ENCODE data around the gene GPR3.
"Not testable (repeated sequence)": the region's sequence is repeated elsewhere in the genome, so short reads cannot be mapped to it uniquely, and the experiment has no call there.

The GPR3 gene

DNA sequence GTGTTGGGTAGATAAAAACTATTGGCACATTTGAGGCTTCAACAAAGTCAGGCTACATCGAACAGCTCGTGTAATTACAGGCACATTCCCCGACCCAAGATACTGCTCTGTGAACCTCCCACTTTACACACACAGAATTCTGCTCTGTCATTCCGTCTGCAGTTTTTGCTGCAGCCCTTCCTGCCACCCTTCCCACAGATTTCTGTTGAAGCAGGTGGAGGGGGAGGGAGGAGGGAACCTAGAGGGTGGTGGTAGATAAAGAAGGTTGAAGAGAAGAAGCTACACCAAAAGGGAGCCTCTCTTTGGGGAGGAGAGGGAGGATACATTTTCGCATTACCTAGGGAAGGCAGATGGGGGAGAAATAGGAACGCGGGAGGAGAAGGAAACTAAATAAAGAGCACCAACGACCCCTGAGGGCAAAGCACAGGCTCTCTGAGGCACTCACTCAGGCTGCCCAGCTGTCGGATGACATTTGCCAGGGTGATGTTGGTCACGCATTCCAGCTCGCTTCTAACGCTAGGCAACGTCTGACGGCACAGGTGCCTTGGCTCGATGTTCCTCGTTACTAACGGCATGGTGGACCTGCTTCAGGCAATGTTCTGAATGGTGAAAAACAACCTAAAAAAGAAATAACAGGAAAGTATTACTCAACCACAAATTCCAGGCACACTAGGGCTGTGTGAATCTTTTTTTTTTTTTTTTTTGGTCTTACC is 36.0 kb downstream of the GPR3 start:
- DNase-seq = peak; percentile 24 to 29

DNA sequence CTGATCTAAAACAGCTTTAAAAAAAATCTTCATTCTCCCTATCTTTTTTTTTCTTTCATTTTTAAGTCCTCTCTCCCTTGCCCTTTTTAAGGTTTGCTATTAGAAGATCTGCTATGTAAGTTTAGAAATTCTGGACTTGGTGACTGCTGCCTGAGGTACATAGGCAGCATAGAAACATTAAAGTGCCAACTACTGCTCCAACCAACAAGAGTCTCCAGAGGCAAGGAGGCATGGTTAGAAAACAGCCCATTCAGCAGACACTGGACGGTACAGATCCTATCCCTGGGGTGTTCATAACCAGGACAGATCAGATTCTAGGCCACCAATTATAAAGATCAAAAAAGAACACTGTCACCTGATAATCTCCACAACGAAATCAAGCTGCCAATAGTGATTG is 36.6 kb downstream of the GPR3 start:
- no peak for DNase-seq

DNA sequence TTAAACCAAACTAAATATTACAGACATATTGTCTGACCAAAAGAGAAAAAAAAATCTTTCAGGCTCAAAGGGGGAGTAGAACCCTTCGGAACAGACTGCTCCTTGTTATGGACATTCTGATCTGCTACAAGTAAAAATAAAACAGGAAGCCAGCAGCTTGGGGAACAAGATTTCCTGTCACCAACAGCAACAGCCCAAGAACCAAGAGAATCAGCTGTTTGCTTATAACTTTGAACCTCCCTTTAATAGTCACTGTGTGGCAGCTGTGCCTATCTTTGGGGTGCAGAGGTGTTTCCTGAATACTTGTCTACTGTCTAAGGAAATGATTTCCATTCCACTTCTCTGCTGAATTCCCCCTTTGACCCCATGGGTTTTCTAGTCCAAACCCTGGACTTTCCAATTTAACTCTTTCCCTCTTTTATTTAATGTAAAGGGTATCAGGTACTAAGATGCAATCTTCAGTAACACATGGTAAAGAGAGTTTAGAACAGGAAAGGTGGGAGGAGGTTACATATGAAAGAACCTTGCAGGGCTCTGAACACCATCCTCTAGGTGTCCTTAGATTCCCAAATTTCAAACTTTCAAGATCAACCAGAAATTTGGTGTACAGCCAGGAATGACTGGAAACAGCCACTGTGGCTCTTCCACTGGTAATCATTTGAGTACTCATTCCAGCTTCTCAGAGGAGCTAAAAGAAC is 38.6 kb downstream of the GPR3 start:
- DNase-seq = no peak

DNA sequence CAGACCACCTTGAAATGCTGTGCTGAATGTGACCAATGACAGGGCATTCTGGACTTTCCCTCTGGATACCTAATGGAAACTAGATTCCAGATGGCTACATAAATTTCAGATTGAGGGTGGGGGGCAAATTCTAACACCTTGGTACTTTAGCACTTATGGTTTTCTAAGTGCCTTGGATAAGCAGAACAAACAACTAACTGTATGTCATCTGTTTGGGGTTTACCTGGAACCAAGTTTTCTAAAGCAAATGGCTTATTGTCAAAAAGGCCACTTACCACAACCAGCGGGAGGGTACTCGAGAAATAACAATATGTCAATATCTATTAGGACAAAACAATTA is 39.1 kb downstream of the GPR3 start:
- DNase-seq = no peak

DNA sequence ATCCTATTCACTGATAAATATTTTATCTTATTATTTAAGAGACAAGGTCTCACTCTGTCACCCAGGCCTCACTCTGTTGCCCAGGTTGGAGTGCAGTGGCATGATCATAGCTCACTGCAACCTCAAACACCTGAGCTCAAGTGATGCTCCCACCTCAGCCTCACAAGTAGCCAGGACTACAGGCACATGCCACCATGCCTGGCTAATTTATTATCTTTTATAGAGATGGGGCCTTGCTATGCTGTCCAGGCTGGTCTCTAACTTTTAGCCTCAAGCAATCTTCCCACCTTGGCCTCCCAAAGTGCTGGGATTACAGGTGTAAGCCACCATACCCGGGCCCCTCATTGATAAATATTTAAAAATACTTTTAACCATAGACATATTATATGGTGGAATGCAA is 40.3 kb downstream of the GPR3 start:
- DNase-seq = not testable (repeated sequence)

DNA sequence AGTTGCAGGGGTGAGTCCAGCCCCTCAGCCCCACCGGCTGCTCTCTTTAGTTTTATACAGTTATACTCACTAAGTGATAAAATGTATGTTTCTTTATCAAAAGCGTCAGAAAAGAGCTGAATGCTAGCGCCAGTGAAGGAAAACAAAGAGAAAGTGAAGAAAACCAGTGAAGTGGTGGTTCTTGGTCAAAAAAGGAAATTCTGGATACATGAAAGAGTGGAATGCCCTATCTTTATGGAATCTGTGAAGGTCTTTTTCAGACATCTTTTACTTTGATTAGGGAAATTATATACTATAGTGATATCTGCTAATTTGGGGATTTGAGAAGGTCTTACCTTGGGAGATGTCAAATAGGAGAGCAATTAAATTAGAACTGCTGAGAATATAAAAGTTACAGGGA is 41.3 kb downstream of the GPR3 start:
- DNase-seq = no peak

DNA sequence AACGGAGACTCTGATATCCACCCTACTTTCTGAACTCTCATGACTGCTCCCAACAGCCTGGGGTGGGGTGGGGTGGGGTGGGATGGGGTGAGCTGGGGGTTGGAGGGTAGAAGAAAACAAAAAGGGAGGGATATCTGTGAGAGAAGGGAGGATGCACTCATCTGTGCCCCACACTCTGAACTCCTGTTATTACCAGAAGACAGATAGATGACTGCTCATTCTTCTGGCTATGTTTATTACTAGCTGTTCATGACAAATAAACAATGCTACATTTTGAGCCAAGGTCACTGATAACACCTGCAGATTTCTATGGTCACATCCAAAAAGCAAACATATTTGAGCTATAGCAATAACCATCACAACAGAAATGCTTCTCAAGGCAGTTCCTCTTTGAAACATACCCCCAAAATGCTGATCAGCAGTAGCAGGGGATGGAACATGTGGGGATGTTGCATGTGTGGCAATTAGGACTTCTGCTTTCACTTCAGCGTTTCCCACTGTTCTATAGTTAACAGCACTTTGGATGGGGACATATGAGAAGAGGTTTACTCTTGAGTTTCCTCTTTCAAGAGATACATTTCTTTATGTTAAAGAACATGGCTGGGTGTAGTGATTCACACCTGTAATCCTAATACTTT is 43.3 kb downstream of the GPR3 start:
- DNase-seq = no peak

DNA sequence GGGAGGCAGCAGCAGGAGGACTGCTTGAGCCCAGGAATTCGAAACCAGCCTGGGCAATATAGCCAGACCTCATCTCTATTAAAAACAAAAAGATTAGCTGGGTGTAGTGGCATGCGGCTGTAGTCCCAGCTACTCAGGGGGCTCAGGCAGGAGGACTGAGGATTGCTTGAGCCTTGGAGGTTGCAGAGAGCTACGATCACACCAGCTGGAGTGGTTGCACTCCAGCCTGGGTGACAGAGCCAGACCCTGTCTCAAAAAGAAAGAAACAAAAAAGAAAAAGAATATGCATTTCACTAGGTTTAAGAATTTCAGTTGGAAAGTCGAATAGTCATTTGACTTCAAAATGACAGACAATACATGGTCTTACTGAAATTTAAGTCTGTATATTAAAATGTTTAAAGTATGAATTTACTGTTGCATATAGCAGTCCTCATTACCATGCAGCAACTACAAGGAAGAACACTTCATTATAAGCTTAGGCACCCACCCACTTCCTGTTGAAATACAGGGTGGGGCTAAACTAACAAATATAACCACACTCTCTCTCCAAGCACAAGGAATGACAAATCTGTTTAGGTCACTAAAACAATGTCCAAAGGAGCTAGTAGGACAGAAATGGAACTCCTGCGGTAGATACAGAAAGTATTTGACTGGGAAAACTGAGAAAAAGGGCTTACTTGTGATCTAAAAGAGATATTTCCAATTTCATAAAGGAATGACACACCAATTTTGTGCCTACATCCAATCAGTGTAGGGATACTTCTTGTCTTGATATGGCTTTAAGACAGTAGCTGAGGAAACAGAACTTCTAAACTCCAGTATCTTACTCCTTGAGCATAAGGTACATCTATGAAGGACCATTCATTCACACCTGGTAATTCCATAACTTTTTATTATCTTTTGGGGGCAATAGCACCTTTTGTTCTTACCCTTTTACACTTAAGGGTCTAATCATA is 44.1 kb downstream of the GPR3 start:
- DNase-seq = no peak

DNA sequence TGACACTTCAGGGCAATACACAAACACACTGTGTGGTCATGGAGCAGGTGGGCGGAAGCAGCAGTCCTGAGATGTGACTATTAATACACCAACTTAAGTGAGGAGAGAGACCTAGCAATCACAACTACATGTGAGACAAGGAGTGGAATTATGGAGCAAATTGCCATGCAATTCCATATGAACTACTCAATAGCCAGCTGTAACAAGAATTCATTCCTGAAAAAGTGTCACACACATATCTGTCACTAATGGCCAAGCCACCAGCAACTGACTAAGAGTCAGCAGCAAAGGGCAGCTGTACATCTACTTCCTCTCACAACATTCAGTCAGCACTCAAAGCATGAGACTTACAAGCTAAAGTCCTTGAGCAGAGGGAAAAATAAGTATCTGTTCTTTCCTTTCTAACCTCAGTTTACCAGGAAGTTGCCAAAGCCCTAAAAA is 46.2 kb downstream of the GPR3 start:
- no peak for DNase-seq

DNA sequence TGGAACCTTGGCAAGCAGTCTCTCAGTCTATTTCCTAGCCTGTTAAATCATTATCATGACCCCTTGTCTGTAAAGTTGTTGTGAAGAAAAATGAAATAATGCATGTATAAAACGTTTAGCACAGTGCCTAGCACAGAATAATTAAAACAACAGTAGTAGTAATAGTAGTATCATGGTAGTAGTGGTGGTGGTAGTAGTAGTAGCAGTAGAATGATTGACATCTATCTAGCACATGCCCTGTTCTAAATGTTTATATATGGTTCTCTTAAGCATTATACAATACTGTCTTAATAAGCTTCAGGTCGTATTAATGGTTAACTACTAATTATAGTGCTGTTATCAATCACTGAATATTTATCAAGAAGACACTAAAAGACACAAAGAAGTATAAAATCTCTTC is 46.7 kb downstream of the GPR3 start:
- DNase-seq = no peak

DNA sequence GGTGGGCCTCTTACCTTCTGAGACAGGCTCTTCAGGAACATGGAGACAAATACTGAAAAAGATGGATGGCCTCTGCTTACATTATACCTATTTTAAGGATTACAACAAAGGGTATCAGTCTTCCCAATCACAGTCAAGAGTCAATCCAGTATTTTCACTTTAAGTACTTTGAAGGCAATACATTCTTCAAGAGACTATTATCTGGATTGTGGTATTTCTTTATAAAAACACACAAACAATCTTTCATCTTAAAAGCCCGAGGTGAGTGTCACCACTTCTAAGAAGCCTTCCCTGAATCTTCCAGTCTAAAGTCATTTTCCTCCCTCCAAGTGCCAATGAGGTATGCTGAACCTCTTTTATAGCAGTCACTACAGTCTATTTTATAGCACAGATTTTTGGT is 52.2 kb downstream of the GPR3 start:
- DNase-seq = no peak

All from activated CD4-positive, alpha-beta T cell treated with anti-CD3 and anti-CD28 coated beads, Interleukin-2, amount 50 U/mL, for 4 hours (primary cell).